ENCODE data around the gene NSFL1C. TPM values are rescaled to one million over a fixed set of nuclear protein-coding genes. Genes with fewer than 3 reads are reported as not detected.

Gene NSFL1C
- polyA plus RNA-seq, 1 of the 3 experiments (the other 2 are of a cell fraction), result 45.9 TPM

- TF ChIP-seq TCF12 (IDR thresholded peaks at IDR 0.05), result no peak
- TF ChIP-seq EP300 (IDR thresholded peaks at IDR 0.05; ENCODE audit: borderline replicate concordance in 1 of 2, low read depth in 1 of 2, low read length in 1 of 2), result no peak
- TF ChIP-seq FOXM1 (IDR thresholded peaks at IDR 0.05; ENCODE audit: low read depth), result no peak
- no peak for TF ChIP-seq MEF2A (IDR thresholded peaks at IDR 0.05; ENCODE audit: borderline replicate concordance, low read depth)
- TF ChIP-seq FOXJ3 (CRISPR knock-in tag; IDR thresholded peaks at IDR 0.05), result no peak
- TF ChIP-seq NFIC (IDR thresholded peaks at IDR 0.05; ENCODE audit: borderline replicate concordance), result no peak
- no peak for TF ChIP-seq MXI1 (IDR thresholded peaks at IDR 0.05; ENCODE audit: low read depth, low read length)
- TF ChIP-seq ZBTB33 (IDR thresholded peaks at IDR 0.05; ENCODE audit: borderline replicate concordance, low read depth), result no peak
- TF ChIP-seq RAD21 (IDR thresholded peaks at IDR 0.05; ENCODE audit: low read length), result no peak
- TF ChIP-seq RFX5 (IDR thresholded peaks at IDR 0.05; ENCODE audit: low read length), result no peak
- no peak for TF ChIP-seq PBX3 (IDR thresholded peaks at IDR 0.05)
- no peak for TF ChIP-seq SIN3A (IDR thresholded peaks at IDR 0.05; ENCODE audit: borderline replicate concordance, low read depth, low read length)
- no peak for TF ChIP-seq IRF3 (IDR thresholded peaks at IDR 0.05; ENCODE audit: low read depth, low read length)
- no peak for TF ChIP-seq REST (IDR thresholded peaks at IDR 0.05; ENCODE audit: low read depth, low read length)
- no peak for TF ChIP-seq GATA2 (CRISPR knock-in tag; IDR thresholded peaks at IDR 0.05)
- TF ChIP-seq CHD2 (IDR thresholded peaks at IDR 0.05; ENCODE audit: low read length, partially characterized antibody), result no peak
- Histone ChIP-seq H3K4me1 (ENCODE audit: control insufficient read depth in 1 of 2, insufficient read depth in 2 of 2, low read depth in 1 of 2, low read length in 1 of 2) (no peaks in the 10 kb centered on the region; a peak in 1 of 4 replicates), H4K20me1 (ENCODE audit: insufficient read depth) (no peaks in the 10 kb centered on the region), H3K9ac (no peak overlapping the region), H3K4me2 (no peak overlapping the region), H3K4me3 (ENCODE audit: low read depth in 2 of 2, low read length in 1 of 2) (no peak overlapping the region), H3K9me2 (no peaks in the 10 kb centered on the region), H2AFZ (ENCODE audit: low read depth) (no peak overlapping the region), H3K27ac (ENCODE audit: low read depth in 2 of 2, low read length in 1 of 2) (no peak overlapping the region), H3K9me3 (no peaks in the 10 kb centered on the region), H3K27me3 (ENCODE audit: insufficient read depth) (peaks cover 35% of the 10 kb centered on the region), H3F3A (replicated peaks; ENCODE audit: insufficient read depth) (no peaks in the 10 kb centered on the region), H3K36me3 (replicated peaks in 1 of 2; ENCODE audit: control insufficient read depth in 1 of 2, insufficient read depth in 2 of 2, low read length in 1 of 2) (no peaks in the 10 kb centered on the region), H3K79me2 (ENCODE audit: insufficient read depth) (no peaks in the 10 kb centered on the region)
- DNase-seq, result no peak
- 0% methylated on average over 1 of the region's 1 CpG for WGBS (ENCODE audit: low lambda C conversion rate)
- ChIA-PET CTCF (interaction anchor here (1.4 to 1.5 kb wide), 2 partner anchors 10 to 56 kb away, joined by 4 read pairs; no protein-coding TSS in a partner anchor), POLR2A (no interaction called here)
These were observed 26.9 kb upstream of the NSFL1C start for GRCh38 chr20:1493536-1493935.
